Stimulated activated CD4-positive, alpha-beta T cell treated with anti-CD3 and anti-CD28 coated beads, TNF-alpha, amount 100 ng/mL, for 4 hours (primary cell): ENCODE data around the gene C3orf70.

Experiments
- DNase-seq, 3 experiments: peaks; one replicate each; pipeline ENCODE4 v3.0.0-alpha.2; 2020; ENCODE audit warnings: low read depth in 3 of 3

Gene C3orf70

GRCh38 chr3:185152410-185153170, at the start of gene C3orf70:
Gene C3orf70 (minus strand): TSS chr3:185153060. CDS start chr3:185152823, 237 bp downstream.
- DNase-seq: peak in 1 of 3 experiments; percentile 9

GRCh38 chr3:185200639-185201038, 47.8 kb upstream of the C3orf70 start:
- no peak for DNase-seq

GRCh38 chr3:185199671-185200070, 46.8 kb upstream of the C3orf70 start:
- no peak for DNase-seq

GRCh38 chr3:185199206-185199605, 46.3 kb upstream of the C3orf70 start:
- DNase-seq: no peak

GRCh38 chr3:185197068-185197467, 44.2 kb upstream of the C3orf70 start:
- no peak for DNase-seq

- DNase-seq: no peak
These were observed 42.8 kb upstream of the C3orf70 start for GRCh38 chr3:185195652-185196051.

GRCh38 chr3:185188816-185189215, 36.0 kb upstream of the C3orf70 start:
- DNase-seq: no peak

- no peak for DNase-seq
These were observed 34.5 kb upstream of the C3orf70 start for GRCh38 chr3:185187391-185187790.

GRCh38 chr3:185176750-185177359, 24.0 kb upstream of the C3orf70 start:
- DNase-seq: no peak

GRCh38 chr3:185175370-185175987, 22.6 kb upstream of the C3orf70 start:
- DNase-seq: no peak

- DNase-seq: no peak
These were observed 19.5 kb upstream of the C3orf70 start for GRCh38 chr3:185172086-185173049.

GRCh38 chr3:185164428-185165217, 11.8 kb upstream of the C3orf70 start:
- no peak for DNase-seq

GRCh38 chr3:185162634-185163033, 9.8 kb upstream of the C3orf70 start:
- no peak for DNase-seq

- DNase-seq: no peak
These were observed 8.9 kb upstream of the C3orf70 start for GRCh38 chr3:185161761-185162160.

GRCh38 chr3:185157347-185157746, 4.5 kb upstream of the C3orf70 start:
- DNase-seq: no peak

- DNase-seq: no peak
These were observed 2.8 kb upstream of the C3orf70 start for GRCh38 chr3:185155678-185156077.

- no peak for DNase-seq
These were observed 1.2 kb upstream of the C3orf70 start for GRCh38 chr3:185153861-185154629.

- DNase-seq: no peak
These were observed 411 bp upstream of the C3orf70 start for GRCh38 chr3:185153171-185153771.

GRCh38 chr3:185151964-185152409, 873 bp downstream of the C3orf70 start:
- DNase-seq: no peak
